Esophagus (tissue), 2 donors: ENCODE measurements around the gene PARD3. TPM values are rescaled to one million over a fixed set of nuclear protein-coding genes. Genes with fewer than 3 reads are reported as not detected.

Experiments used
- H3K27ac ChIP-seq, 2 donors: one replicate each; pipeline ENCODE4 v1.5.1; 2013; ENCODE audit warnings: low read depth in 2 of 2, mild to moderate bottlenecking in 2 of 2, inconsistent platforms in 1 of 2, low read length in 1 of 2, moderate library complexity in 1 of 2
- H3K27me3 ChIP-seq, 2 donors: one replicate each; pipeline ENCODE4 v1.6.1; 2013; ENCODE audit warnings: low read length in 2 of 2, control low read depth in 1 of 2, mild to moderate bottlenecking in 1 of 2; ENCODE audit not compliant: insufficient read depth in 2 of 2, control insufficient read depth in 1 of 2
- H3K36me3 ChIP-seq, 2 donors: one replicate each; pipeline ENCODE4 v1.6.1; 2013; ENCODE audit warnings: low read length in 1 of 2; ENCODE audit not compliant: control insufficient read depth in 2 of 2, insufficient read depth in 2 of 2
- H3K4me1 ChIP-seq, 2 donors: one replicate each; pipeline ENCODE4 v1.6.1; 2013; ENCODE audit warnings: low read length in 1 of 2; ENCODE audit not compliant: control insufficient read depth in 2 of 2, insufficient read depth in 2 of 2
- H3K4me3 ChIP-seq, 2 donors: one replicate each; pipeline ENCODE4 v1.5.1; 2013; ENCODE audit warnings: low read length in 2 of 2, mild to moderate bottlenecking in 2 of 2, low read depth in 1 of 2, moderate library complexity in 1 of 2
- H3K9me3 ChIP-seq, 2 donors: one replicate each; pipeline ENCODE4 v1.6.1; 2013; ENCODE audit warnings: mild to moderate bottlenecking in 2 of 2, low read depth in 1 of 2, low read length in 1 of 2, moderate library complexity in 1 of 2; ENCODE audit not compliant: control insufficient read depth in 2 of 2, insufficient read depth in 1 of 2
- WGBS, 2 donors: extraction: QIAGEN DNeasy Blood & Tissue Kit; methylation state at CpG; one replicate each; pipeline ENCODE4 v1.1.7; 2013; 5-methylcytosine and 5-hydroxymethylcytosine counted together
- polyA plus RNA-seq, 2 donors: library from polyadenylated mRNA; stranded (reverse); fragments of 200-250 nt; gene quantifications; one replicate each; pipeline ENCODE4 v1.2.3, GENCODE V29; 2013
- donor health status: healthy with polysubstance abuse.
- donor health status: Bipolar disorder and iron deficiency.

The PARD3 gene
- polyA plus RNA-seq, 2 donors = 40.3 to 71.3 TPM

DNA sequence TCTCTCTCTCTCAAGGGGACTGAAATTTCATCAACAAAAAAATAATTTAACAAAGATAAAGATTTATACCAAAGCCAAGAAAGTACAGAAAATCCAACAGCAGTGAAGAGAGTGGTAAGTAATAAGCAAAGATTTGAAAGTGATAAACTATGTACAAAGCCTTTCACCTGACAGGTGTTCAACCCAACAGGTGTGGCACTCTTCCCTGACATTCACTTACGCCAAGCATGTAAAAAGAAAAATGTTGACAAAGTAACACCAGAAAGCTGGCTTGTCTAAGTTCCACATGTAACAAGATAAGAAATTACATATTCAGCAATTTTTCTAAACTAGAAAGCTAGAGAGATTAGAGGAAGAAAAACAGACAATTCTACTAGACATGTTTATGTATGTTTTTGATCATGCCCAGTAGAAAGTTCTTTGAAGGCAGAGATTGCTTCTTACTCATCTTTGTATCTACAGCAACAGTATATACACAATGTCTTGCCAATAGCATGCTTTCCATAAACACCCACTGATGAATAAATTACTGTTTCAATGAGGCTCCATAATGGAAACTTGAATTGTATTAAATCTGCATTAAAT, 468.5 kb downstream of the PARD3 start:
- H3K27ac ChIP-seq = no peak overlapping the region
- no peaks in the 10 kb centered on the region for H3K4me1 ChIP-seq
- WGBS, 2 donors = 82 to 83% methylated on average over 1 of the region's 1 CpG
- H3K36me3 ChIP-seq = no peaks in the 10 kb centered on the region
- no peaks in the 10 kb centered on the region for H3K27me3 ChIP-seq
- no peak overlapping the region for H3K4me3 ChIP-seq
- no peaks in the 10 kb centered on the region for H3K9me3 ChIP-seq

DNA sequence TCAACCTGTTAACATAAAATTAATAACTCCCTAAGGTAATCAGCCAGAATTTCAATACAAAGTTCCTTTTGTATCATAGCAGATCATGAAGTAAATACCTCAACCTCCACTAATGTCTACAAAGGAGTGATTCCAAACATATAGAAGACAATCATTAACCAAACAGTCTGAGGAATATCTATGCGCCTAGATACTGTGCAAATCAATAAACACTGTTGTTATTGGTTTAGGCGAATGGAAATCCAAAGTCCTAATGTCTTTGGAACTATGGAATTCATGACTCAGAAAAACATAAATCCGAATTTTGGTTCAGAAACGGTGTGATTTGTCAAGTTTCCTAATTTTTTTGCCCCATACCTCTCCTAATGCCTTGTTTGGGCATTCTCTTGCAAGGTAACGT, 469.7 kb downstream of the PARD3 start:
- H3K36me3 ChIP-seq = peaks cover 0 to 2% of the 10 kb centered on the region in 2 donors
- WGBS, 2 donors = 73 to 83% methylated on average over 5 of the region's 5 CpGs

DNA sequence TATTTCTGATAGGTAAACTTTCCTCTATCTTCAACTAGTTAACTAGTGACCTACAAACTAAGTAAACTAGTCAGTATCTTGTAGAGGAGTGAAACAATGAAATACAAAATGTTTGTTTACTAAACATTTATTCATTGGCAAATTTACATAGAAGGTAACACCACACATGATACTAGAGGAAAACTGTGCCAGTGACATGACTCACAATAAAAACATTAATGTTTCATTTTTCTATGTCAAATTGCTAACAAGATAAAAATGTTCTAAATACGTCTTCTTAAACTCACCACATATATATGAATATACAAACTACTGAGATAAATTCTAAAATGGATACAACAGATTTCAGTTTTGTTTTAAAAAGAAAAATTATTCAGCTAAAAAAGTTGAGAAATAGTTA, 471.3 kb downstream of the PARD3 start:
- H3K4me3 ChIP-seq = no peak overlapping the region

More for the DNA sequence above, 469.7 kb downstream of the PARD3 start:
- Histone ChIP-seq H3K27me3 (no peaks in the 10 kb centered on the region), H3K9me3 (no peaks in the 10 kb centered on the region), H3K27ac (no peak overlapping the region), H3K4me1 (no peaks in the 10 kb centered on the region), H3K4me3 (no peak overlapping the region)

DNA sequence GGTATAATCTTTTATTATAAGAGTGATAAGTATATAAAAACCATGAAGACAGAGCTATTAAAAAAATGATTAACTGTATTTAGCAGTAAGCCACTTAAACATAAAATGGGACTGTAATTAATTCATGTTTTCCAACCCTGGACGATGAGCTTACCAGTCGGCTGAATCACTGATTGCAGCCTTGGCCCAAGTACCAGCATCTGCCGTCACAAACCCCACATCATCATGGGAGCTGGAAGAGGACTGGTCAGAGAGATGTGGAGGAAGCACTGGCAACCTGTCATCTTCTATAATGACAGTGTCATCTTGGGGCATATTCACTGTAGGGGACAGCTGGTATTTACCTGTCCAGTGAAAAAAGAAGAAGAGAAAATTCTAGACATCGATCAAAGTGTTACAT, 473.6 kb downstream of the PARD3 start:
- no peaks in the 10 kb centered on the region for H3K9me3 ChIP-seq
- 73 to 78% methylated on average over 4 of the region's 4 CpGs for WGBS, 2 donors
- peaks cover 0 to 2% of the 10 kb centered on the region in 2 donors for H3K36me3 ChIP-seq
- no peak overlapping the region for H3K27ac ChIP-seq
- H3K4me3 ChIP-seq = no peak overlapping the region
- no peaks in the 10 kb centered on the region for H3K27me3 ChIP-seq
- no peaks in the 10 kb centered on the region for H3K4me1 ChIP-seq

More for the DNA sequence above, 471.3 kb downstream of the PARD3 start:
- H3K4me1 ChIP-seq = no peaks in the 10 kb centered on the region
- no peak overlapping the region for H3K27ac ChIP-seq
- 48 to 52% methylated on average over 1 of the region's 1 CpG for WGBS, 2 donors
- H3K27me3 ChIP-seq = no peaks in the 10 kb centered on the region
- H3K36me3 ChIP-seq = peaks cover 0 to 2% of the 10 kb centered on the region in 2 donors
- no peaks in the 10 kb centered on the region for H3K9me3 ChIP-seq

DNA sequence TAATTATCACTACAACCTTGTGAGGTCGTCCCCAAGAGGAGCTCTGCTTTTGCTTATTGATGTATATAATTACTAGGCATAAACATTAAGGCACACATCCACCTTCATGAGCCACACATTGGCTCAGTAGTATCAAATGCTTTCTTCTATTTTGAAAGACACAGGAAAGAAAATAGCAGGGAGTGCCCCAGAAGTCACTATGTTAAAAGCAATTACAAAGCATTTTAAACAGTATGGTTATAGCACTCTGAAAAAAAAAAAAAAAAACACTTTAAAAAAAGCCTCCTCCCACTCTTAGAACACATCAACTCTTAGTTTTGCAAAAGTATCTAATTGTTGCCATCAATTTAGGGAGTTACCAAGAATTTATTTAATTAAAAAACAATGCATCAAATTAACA, 474.2 kb downstream of the PARD3 start:
- Histone ChIP-seq H3K36me3 (peaks cover 0 to 2% of the 10 kb centered on the region in 2 donors), H3K4me1 (no peaks in the 10 kb centered on the region), H3K27ac (no peak overlapping the region), H3K9me3 (no peaks in the 10 kb centered on the region), H3K4me3 (no peak overlapping the region), H3K27me3 (no peaks in the 10 kb centered on the region)
- WGBS, 2 donors = 78 to 80% methylated on average over 1 of the region's 1 CpG

DNA sequence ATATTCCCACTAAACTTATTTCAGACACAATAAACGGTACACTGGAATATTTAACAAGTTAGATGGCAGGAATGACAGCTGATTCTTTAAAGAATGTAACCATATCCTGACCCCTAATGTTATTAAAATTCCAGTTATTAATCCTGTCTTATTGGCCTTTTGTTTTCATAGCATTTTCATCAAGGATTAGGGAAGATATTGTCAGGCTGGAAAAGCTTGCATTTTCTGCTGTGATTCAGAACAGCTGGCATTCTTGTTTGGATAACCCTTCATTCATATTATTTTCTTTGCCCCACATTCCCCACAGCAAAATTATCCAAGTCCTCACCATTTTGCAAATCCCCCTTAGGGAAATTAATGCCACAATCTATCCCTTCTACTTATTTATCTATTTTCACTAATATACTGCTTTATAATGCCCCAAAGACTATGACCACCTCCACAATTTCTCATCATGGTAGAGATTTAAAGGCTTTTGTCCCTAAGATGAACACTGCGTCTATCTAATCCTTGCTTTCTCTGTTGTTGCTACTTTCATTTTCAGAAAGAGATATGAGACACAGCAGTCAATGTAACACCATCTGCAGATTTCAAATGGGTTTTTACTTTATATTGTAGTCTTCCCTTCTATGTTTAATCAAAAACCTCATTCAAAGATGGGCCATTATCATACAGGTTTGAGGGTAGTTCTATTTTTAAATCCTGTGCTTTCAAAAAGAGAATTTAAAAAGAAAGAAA, 475.1 kb downstream of the PARD3 start:
- no peak overlapping the region for H3K27ac ChIP-seq
- H3K36me3 ChIP-seq = peaks cover 0 to 2% of the 10 kb centered on the region in 2 donors
- 60 to 61% methylated on average over 2 of the region's 2 CpGs for WGBS, 2 donors
- no peaks in the 10 kb centered on the region for H3K27me3 ChIP-seq
- no peaks in the 10 kb centered on the region for H3K9me3 ChIP-seq
- no peak overlapping the region for H3K4me3 ChIP-seq
- H3K4me1 ChIP-seq = no peaks in the 10 kb centered on the region

DNA sequence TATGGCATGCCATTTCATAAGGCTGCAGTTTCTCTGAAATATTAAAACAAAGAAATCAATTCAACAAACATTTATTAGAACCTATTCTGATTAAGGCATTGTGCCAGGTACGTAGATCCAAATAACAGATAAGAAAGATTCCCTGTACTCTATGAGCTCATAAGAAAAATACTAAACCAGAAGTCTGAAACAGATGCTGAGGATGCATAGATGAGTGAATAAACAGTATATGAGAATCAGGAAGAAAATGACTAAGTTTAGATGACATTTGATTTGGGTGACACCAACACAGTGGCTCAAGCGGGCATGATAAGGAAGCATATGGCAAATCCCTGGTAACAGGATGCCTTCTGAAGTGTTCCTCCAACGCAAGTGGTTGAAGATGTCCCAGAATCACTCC, 477.2 kb downstream of the PARD3 start:
- Histone ChIP-seq H3K27me3 (no peaks in the 10 kb centered on the region), H3K4me3 (no peak overlapping the region), H3K4me1 (no peaks in the 10 kb centered on the region), H3K9me3 (no peaks in the 10 kb centered on the region), H3K36me3 (peaks cover 0 to 2% of the 10 kb centered on the region in 2 donors), H3K27ac (no peak overlapping the region)
- WGBS, 2 donors = 62 to 71% methylated on average over 3 of the region's 3 CpGs

DNA sequence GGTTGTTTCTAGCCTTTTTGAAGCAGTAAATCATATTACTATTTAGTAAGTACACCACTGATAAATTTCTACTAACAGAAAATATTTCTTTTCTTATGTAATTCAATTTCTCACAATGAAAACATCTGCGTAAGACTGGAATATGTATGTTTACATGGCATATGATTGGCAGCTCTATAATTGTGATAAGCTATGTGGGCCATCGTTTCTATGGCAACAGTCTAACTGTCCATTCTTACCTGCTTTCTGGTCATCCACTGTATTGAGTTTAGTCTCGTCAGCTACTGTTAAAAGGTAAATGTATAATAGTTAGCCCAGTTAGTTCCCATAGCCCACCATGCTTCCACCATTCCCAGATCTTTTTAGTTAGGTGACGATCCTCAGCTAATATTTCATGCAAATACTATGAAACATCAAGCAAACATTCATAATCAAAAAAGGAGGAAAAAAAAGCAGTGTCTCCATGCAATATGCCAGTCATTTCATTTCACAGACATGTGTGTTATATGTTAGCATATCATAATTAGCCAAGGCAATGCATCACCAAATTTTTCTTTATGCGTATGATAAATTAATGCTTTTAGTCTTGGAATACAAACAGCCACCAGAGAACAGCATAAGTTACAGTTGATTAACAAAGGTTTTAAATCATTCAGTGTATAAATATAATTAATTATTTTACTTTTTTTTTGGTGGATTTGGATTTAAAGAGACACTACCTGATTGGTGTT, 479.0 kb downstream of the PARD3 start:
- H3K4me1 ChIP-seq = no peaks in the 10 kb centered on the region
- H3K4me3 ChIP-seq = no peak overlapping the region
- peaks cover 0 to under 1% of the 10 kb centered on the region in 2 donors for H3K36me3 ChIP-seq
- no peak overlapping the region for H3K27ac ChIP-seq
- WGBS, 2 donors = 91 to 95% methylated on average over 5 of the region's 5 CpGs
- H3K9me3 ChIP-seq = no peaks in the 10 kb centered on the region
- H3K27me3 ChIP-seq = no peaks in the 10 kb centered on the region

DNA sequence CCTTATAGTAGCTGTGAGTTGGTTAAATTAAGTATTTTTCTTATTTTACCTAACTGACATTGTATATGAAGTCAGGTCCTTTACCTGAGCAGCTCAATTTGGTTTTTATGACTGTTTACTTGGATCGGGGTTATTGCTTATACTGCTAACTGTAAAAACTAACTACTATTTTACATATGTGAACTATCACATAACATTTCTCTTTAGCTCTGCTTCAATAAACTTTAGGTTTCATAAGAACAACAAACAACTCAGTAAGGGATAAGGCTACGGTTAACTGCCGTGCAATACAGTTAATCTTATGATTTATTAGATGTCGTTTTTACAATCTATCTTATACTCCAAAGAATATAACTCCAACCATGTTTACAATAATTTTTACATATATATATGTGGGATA, 480.2 kb downstream of the PARD3 start:
- no peaks in the 10 kb centered on the region for H3K27me3 ChIP-seq
- 80 to 93% methylated on average over 4 of the region's 4 CpGs for WGBS, 2 donors
- no peaks in the 10 kb centered on the region for H3K9me3 ChIP-seq
- H3K27ac ChIP-seq = no peak overlapping the region
- H3K4me1 ChIP-seq = no peaks in the 10 kb centered on the region
- peaks cover 0 to 3% of the 10 kb centered on the region in 2 donors for H3K36me3 ChIP-seq
- H3K4me3 ChIP-seq = no peak overlapping the region
